RWPE2 (cell line): ENCODE data around the gene TMEM258.
A peak's percentile ranks its signal among the peaks of the same experiment; 100 is the strongest.

Source experiments
- ATAC-seq: fragments of 200-7000 bp; cut with Tn5 transposase; 3 replicates; pipeline ENCODE4 v1.9.1; 2021; ENCODE audit warnings: low read depth
- DNase-seq: peaks from one replicate; pipeline ENCODE4 v3.0.0-alpha.2; 2020; ENCODE audit warnings: low spot score
- H3K27ac ChIP-seq: fragments of 450-650 bp; 2 replicates; pipeline ENCODE4 v1.5.1; 2017; ENCODE audit warnings: mild to moderate bottlenecking; ENCODE audit not compliant: poor library complexity, severe bottlenecking
- H3K27me3 ChIP-seq: fragments of 250-450 bp; sonication (Bioruptor Pico); 2 replicates; pipeline ENCODE4 v1.5.1; 2021; ENCODE audit warnings: mild to moderate bottlenecking, moderate library complexity; ENCODE audit not compliant: insufficient read depth, poor library complexity, severe bottlenecking
- H3K36me3 ChIP-seq: fragments of 250-450 bp; sonication (Bioruptor Pico); 2 replicates; pipeline ENCODE4 v1.5.1; 2020; ENCODE audit warnings: low read depth, mild to moderate bottlenecking, moderate library complexity
- H3K4me1 ChIP-seq: fragments of 250-450 bp; sonication (Bioruptor Pico); 2 replicates; pipeline ENCODE4 v1.5.1; 2021; ENCODE audit warnings: mild to moderate bottlenecking, moderate library complexity; ENCODE audit not compliant: insufficient read depth, poor library complexity, severe bottlenecking
- H3K4me3 ChIP-seq: fragments of 250-450 bp; sonication (Bioruptor Pico); 2 replicates; pipeline ENCODE4 v1.5.1; 2021; ENCODE audit warnings: mild to moderate bottlenecking, moderate library complexity; ENCODE audit not compliant: severe bottlenecking
- H3K9me3 ChIP-seq: fragments of 250-450 bp; sonication (Bioruptor Pico); 2 replicates; pipeline ENCODE4 v1.5.1; 2021; ENCODE audit warnings: mild to moderate bottlenecking, moderate library complexity; ENCODE audit not compliant: severe bottlenecking
- TF ChIP-seq, protein P1 (sequence below): fragments of 450-650 bp; IDR thresholded peaks from one replicate; pipeline ENCODE4 v1.5.1; 2017; ENCODE audit warnings: mild to moderate bottlenecking, moderate library complexity; ENCODE audit not compliant: poor library complexity, severe bottlenecking

TMEM258 gene

DNA sequence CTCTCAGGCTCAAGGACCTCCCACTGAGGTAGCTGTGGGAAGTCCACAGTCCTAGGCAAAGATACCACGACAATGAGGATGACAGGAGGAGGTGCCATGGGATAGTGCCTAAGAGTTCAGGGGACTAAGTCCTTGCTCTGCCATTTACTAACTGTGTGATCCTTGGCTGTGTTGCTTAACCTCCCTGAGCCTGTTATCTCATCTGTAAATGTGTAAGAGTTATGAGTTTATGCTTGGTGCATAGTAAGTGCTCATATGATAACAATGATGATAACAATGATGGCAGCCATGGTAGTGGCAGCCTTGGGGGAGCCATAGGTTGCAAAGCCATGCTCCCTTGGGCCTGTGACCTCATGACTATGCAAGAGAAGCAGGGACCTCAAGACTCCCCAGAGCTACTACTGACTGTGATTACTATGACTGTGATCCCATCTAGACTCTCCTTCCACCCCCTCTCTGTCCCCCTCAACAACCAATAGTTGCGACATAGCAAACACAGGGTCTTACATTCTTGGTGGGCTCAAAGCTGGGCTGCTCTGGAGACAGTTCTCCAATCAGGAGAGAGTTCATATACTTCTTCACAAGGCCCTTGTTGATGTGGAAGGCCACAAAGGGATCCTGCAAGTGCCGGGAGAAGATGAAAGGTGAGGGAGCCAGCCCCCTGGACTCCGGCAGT lies 20.5 kb upstream of the TMEM258 start:
- TF ChIP-seq, protein P1, sequence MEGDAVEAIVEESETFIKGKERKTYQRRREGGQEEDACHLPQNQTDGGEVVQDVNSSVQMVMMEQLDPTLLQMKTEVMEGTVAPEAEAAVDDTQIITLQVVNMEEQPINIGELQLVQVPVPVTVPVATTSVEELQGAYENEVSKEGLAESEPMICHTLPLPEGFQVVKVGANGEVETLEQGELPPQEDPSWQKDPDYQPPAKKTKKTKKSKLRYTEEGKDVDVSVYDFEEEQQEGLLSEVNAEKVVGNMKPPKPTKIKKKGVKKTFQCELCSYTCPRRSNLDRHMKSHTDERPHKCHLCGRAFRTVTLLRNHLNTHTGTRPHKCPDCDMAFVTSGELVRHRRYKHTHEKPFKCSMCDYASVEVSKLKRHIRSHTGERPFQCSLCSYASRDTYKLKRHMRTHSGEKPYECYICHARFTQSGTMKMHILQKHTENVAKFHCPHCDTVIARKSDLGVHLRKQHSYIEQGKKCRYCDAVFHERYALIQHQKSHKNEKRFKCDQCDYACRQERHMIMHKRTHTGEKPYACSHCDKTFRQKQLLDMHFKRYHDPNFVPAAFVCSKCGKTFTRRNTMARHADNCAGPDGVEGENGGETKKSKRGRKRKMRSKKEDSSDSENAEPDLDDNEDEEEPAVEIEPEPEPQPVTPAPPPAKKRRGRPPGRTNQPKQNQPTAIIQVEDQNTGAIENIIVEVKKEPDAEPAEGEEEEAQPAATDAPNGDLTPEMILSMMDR, result no peak
- H3K36me3 ChIP-seq, result peaks cover 72% of the 10 kb centered on the region

DNA sequence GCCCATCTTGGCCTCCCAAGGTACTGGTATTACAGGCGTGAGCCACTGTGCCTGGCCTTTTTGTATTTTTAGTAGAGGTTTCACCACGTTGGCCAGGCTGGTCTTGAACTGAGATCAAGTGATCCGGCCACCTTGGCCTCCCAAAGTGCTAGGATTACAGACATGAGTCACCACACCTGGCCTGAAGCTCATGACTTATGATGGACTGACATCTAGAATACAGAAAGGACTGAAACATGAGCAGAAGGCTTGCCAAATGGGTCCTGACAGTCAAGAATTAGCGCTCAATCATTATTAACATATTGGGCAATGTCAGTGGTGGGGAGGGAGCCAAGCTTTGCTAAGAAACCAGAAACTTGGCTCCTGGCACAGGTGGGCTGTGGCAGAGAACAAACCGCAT lies 19.4 kb upstream of the TMEM258 start:
- H3K36me3 ChIP-seq, result peaks cover 83% of the 10 kb centered on the region
- DNase-seq, result no peak
- H3K27ac ChIP-seq, result no peak overlapping the region

More for the DNA sequence above, 20.5 kb upstream of the TMEM258 start:
- Histone ChIP-seq H3K27me3 (no peaks in the 10 kb centered on the region), H3K4me3 (no peak overlapping the region), H3K27ac (no peak overlapping the region), H3K4me1 (peaks cover 12% of the 10 kb centered on the region), H3K9me3 (no peaks in the 10 kb centered on the region)
- no peak for DNase-seq
- no peak for ATAC-seq

DNA sequence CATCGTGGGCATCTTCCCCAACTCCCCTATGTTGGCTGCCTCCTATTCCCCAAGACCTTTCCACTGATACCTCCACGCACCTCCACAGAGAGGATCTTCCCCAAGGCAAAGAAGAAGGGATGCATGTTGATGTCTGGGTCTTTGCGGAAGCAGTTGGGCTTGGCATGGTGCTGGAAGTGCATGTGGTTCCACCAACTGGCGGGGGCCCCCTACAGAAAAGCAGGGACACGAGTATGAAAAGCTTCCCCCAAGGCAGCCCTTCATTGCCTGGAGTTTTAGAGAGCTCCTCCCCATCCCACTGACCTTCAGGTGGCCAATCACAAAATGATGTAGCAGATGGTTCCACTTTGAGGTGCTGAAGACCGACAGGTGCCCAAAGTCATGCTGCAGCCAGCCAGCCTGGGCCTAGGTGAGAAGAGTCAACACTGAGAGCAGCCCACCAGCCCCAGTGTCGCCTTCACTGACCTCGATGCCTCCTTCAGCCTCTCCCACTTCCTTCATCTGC lies 18.3 kb upstream of the TMEM258 start:
- H3K27ac ChIP-seq, result no peak overlapping the region
- H3K4me3 ChIP-seq, result no peak overlapping the region
- no peaks in the 10 kb centered on the region for H3K27me3 ChIP-seq
- ATAC-seq (no peak), DNase-seq (no peak)
- peaks cover 91% of the 10 kb centered on the region for H3K36me3 ChIP-seq
- no peaks in the 10 kb centered on the region for H3K9me3 ChIP-seq
- TF ChIP-seq, protein P1, result no peak
- H3K4me1 ChIP-seq, result peaks cover 8% of the 10 kb centered on the region

More for the DNA sequence above, 19.4 kb upstream of the TMEM258 start:
- TF ChIP-seq, protein P1, result no peak
- no peaks in the 10 kb centered on the region for H3K27me3 ChIP-seq
- H3K4me1 ChIP-seq, result peaks cover 8% of the 10 kb centered on the region
- H3K9me3 ChIP-seq, result no peaks in the 10 kb centered on the region
- no peak for ATAC-seq
- H3K4me3 ChIP-seq, result no peak overlapping the region

DNA sequence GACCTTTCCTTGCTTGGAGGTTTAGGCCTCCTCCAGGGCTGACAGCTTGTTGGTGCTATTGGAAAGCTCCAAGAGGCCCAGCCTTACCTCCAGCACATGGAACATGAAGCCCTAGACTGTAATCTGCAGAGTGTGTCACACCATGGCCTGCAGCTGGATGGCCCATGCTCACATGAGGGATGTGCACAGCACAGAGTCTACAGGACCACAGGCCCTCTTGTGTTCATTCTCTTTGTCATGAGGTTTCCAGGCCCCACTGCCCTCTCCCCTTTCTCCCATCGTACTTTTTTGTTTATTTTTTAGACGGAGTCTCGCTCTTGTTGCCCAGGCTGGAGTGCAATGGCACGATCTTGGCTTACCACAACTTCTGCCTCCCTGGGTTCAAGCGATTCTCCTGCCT lies 14.4 kb upstream of the TMEM258 start:
- Histone ChIP-seq H3K27ac (no peak overlapping the region), H3K9me3 (no peaks in the 10 kb centered on the region), H3K4me1 (no peaks in the 10 kb centered on the region), H3K27me3 (no peaks in the 10 kb centered on the region), H3K36me3 (peaks cover 97% of the 10 kb centered on the region), H3K4me3 (no peak overlapping the region)
- DNase-seq, result no peak
- TF ChIP-seq, protein P1, result no peak
- 0 out of 3 replicates have a peak, but pooled peaks have one; percentile 19 for ATAC-seq

DNA sequence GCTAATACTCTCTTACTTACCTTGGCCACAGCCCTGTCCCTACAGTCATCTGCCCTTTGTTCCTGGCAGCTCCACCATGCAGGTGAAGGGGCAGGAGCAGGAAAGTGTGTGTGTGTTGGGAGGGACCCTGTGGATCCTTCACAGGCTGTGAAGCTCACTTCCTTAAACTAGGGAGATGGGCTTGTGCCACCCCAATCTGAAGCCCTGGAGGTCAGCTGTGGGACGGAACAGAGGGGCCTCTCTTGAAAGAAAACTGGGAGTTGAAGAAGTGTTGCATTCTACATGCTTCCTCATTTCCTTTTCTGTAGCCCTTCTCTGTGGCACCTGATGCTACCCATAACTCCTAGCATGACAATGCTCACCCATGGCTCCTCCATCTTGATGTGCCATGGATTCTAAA lies 12.7 kb upstream of the TMEM258 start:
- DNase-seq (no peak), ATAC-seq (no peak)
- H3K4me1 ChIP-seq, result no peaks in the 10 kb centered on the region
- H3K27me3 ChIP-seq, result no peaks in the 10 kb centered on the region
- no peak overlapping the region for H3K4me3 ChIP-seq
- H3K36me3 ChIP-seq, result peaks cover 95% of the 10 kb centered on the region
- H3K27ac ChIP-seq, result no peak overlapping the region
- TF ChIP-seq, protein P1, result no peak
- H3K9me3 ChIP-seq, result no peaks in the 10 kb centered on the region
